ENCODE measurements around the gene ASIC2.

ASIC2 gene

GRCh38 chr17:33242375-33243124 is 50.5 kb downstream of the ASIC2 start:
- DNase-seq: no peak

GRCh38 chr17:33241390-33241789 is 51.7 kb downstream of the ASIC2 start:
- no peak for DNase-seq

DNA sequence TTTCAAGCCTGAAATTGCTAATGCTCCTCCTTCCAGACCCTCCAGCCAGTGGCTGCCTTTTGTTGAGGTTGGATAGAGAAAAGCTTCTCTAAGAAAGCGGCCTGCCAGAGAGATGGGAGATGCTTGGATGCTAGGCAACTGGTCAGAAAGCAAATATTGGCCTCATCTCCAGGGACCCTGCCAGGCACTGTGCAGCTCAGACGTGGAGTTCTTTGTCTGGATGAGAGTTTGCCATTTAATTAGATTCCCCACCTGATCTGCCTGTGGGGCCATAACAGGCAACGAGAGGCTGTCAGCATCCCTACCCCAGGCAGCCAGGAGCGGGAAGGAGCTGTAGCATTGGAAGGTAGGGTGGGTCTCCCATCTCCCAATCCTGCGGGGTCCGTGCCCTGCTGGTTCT is 52.7 kb downstream of the ASIC2 start:
- no peak for DNase-seq

DNA sequence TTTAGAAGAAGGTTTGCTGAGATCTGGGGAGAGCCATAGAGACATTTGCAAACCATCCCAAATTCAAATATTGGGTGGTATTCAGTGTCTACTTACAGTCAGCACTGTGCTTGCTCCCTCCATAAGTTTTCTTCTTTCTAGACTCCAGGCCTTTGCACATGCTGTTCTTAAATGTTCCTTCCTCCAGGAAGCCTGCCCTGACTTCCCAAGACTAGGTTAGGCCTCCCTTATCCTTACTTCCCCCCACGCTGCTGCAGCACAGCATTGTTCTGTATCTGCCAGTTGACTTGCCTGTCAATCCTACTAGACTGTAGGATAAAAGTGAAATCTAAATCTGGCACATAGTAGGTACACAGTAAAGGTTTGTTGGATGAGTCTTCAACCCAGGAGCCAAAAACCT is 53.4 kb downstream of the ASIC2 start:
- DNase-seq: no peak

DNA sequence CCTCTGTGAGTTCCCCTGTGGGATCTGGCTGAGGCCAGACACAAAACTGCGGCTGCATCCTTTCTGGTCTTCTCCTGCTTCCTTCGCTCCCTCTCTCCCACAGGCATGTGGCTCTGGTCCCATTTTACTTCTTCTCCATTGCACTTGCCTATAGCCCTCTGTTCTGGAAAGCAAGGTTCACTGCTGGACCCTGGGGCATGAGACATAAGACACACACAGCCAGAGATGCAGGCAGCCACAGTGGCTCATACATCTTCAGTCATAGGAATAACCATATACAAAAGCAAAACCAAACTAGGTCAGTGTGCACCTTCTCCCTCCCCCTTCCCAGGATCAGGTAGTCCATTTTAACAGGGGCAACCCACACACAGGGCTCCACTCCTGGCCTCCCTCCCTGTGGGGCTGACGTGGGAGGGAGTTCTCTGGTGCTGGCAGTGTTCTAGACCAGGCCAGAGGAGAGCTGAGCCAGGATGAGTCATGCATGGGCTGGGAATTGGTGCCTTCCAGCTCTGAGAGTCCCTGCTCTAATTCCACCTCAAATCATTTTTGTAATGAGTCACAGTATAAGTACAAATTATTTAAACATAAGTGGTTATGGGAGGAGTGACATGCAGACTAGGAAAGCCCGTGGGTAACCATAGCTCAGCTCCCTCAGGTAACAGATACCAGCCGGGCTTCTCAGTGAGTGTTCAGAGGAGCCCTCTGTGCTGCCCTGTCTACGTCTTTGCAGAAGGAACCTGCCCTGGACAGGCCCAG is 58.0 kb downstream of the ASIC2 start:
- no peak for DNase-seq

GRCh38 chr17:33234233-33234632 is 58.9 kb downstream of the ASIC2 start:
- no peak for DNase-seq

DNA sequence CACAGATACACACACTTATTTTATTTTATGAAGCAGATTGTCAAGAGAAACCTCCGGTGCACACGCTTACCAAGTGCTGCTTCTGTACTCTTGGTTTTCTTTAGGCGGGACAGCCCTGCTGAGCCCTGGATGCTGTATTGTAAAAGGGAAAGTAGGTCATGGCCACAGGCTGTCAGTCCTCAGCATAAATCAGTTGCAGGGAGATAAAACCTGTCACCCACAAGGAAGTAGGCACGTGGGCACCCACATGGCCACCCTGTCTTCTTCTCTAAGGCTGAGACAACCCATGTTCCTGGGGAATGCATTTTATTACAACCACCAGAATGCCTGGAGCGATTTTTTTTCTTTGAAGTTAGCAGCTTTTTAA is 59.3 kb downstream of the ASIC2 start:
- DNase-seq: no peak

DNA sequence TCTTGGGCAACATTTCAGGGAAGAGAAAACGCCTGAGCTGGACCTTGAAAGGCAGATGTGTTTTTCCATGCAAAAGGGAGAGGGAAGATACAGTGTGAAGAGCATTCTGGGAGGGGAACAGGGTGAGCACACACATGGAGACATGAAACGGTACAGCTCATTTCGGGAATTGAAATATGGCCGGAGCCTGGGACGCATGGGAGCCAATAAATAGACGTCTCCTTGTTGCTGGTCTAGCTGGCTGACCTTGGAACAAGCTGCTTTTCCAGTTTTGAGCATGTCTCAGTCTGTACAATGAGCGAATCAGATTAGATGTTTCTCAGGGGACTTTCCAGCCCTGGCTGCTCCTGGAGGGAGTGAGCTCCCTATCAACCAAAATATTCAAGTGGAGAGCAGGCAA is 63.6 kb downstream of the ASIC2 start:
- no peak for DNase-seq

DNA sequence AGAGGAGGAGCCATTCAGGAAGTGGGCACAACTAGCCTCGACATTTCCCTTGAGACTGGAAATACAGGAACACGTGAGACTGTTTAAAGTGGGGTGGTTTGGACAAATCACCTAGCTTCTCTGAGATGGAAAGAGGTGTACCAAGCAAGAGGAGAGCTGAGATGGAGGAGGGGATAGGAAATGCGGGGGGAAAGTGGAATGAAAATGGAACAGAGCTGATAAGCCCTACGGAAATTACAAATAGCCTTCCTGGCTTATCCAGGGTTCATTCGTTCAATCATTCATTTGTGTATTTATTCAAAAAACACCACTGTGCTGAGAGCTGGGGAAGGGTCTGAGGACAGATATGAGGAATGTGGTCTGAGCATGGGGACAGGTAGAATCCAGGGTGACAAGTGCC is 64.1 kb downstream of the ASIC2 start:
- DNase-seq: no peak

DNA sequence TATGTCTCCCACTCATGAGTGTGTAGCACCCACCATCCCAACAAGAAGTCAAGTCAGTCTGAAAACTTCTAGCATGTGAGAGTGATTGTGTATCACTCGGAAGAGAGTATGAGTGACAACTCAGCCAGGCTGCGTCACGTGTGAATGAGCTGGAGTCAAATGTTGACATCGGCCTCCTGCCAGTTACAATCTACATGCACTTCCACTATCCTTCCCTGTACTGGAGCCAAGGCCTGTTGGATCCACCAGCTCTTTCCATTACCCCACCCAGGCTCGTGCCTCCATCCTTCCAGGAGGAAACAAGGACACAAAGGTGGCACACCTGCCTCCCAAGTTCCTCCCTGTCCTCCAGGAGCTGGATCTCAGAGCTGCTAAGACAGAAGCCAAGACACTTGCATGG is 64.5 kb downstream of the ASIC2 start:
- DNase-seq: no peak

GRCh38 chr17:33227911-33228310 is 65.2 kb downstream of the ASIC2 start:
- DNase-seq: no peak

DNA sequence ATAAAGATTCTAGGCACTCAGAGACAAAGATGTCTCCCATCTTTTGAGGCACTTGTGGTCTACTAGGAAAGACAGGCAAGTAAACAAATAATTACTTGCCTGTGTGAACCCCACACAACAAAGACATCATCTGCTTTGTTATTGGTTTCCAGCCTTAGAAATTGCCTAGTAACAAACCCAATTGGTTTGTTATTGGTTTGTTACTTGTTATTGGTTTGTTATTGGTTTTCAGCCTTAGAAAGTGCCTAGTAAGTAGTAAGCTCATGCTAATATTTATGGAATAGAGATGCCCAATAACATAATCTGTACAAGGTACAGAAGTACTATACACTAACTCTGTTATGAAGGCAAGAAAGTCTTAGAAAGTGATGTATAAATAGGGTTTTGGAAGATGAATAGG is 67.1 kb downstream of the ASIC2 start:
- DNase-seq: no peak

GRCh38 chr17:33225509-33225908 is 67.6 kb downstream of the ASIC2 start:
- no peak for DNase-seq

GRCh38 chr17:33220036-33220435 is 73.1 kb downstream of the ASIC2 start:
- DNase-seq: no peak

GRCh38 chr17:33218698-33219601 is 74.1 kb downstream of the ASIC2 start:
- DNase-seq: no peak

DNA sequence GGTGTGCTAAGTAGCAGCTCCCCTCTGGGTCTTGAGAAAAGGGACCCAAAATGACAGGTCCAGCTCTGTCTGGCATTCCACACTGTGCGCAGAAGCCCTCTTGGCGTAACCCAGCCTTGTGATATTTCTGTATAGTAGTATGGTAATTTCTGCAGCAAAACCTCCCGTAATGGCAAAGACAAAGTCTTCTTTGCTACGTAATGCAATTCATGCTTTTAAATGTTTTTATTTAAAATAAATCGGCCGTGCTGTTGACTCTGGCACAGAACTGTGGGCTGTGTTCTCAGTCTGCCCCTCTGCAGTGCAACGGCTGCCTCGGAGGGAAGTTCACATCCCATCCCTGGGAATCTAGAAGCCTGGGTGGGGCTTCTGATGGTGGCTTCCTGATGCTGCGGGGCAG is 75.2 kb downstream of the ASIC2 start:
- no peak for DNase-seq

DNA sequence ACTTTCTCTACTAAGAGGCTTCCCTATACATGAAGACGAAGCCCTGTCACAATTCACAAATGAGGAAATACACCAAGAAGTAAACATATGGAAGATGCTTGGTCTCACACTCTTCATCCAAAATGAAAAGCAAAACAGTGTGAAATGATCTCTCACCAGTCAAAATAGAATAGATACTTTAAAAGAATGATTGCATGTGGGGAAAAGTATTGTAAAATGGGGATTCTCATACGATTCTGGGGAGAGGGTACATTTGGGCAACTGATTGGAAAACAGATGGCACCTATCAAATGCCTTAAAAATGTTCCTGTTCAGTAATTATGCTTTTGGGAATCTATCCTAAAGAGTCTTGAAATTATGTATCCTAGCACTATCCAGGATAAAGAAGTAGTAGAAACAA is 78.1 kb downstream of the ASIC2 start:
- DNase-seq: no peak

- DNase-seq: no peak
Measured at GRCh38 chr17:33210285-33210684, 82.8 kb downstream of the ASIC2 start.

GRCh38 chr17:33209671-33210070 is 83.4 kb downstream of the ASIC2 start:
- DNase-seq: no peak

GRCh38 chr17:33207231-33207630 is 85.9 kb downstream of the ASIC2 start:
- no peak for DNase-seq

DNA sequence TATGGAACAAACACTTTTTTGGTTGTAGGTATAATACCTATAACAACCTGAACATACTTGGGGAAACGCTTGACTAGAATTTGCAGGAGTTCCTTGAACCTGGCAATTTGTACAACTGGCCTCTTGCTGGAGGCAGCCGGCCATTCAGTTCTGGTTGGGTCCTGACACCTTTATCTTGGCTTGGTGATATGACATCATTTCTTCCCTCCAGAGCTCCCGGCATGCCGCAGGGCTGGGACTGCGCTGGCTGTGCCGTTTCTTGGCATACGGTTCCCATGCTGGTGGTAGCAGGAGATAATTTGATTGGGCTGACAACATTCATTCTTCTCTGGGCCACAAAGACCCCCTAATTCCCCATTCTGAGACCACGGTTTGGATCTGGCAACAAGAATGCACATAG is 87.5 kb downstream of the ASIC2 start:
- DNase-seq: no peak

- no peak for DNase-seq
Measured at GRCh38 chr17:33204701-33205100, 88.4 kb downstream of the ASIC2 start.

DNA sequence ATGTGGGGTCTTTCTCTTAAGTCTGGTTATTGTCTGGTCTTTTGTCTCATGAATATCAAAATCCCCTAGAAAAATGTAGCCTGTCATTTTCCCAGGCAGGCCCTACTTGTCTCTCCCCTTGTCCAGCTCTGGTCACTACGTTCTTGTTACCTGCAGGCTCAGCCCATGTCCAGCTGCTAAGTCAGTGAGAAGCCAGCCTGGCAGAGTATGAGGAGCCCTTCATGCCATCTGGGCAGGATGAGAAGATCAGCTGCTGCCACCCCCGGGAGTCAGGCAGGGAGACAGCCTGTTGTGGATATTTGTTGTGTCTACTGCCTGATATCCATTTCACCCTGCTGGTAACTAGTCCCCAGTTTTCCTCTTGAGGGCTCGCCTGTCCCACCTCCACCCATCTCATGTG is 88.9 kb downstream of the ASIC2 start:
- no peak for DNase-seq
